ENCODE data around the gene SIGLEC1. TPM values are rescaled to one million over a fixed set of nuclear protein-coding genes. Genes with fewer than 3 reads are reported as not detected.

Gene SIGLEC1
- total RNA-seq, 1 donor from 2014 or later, result 23.2 TPM

GRCh38 chr20:3757268-3757667 lies 44.9 kb upstream of the SIGLEC1 start:
- Histone ChIP-seq H3K4me1 (no peaks in the 10 kb centered on the region), H3K27ac (no peak overlapping the region), H3K27me3 (no peaks in the 10 kb centered on the region), H3K4me3 (no peak overlapping the region), H3K9me3 (no peaks in the 10 kb centered on the region), H3K36me3 (no peaks in the 10 kb centered on the region)
- no peak for DNase-seq (ENCODE audit: low spot score in 2 of 2)
- TF ChIP-seq, protein P1, sequence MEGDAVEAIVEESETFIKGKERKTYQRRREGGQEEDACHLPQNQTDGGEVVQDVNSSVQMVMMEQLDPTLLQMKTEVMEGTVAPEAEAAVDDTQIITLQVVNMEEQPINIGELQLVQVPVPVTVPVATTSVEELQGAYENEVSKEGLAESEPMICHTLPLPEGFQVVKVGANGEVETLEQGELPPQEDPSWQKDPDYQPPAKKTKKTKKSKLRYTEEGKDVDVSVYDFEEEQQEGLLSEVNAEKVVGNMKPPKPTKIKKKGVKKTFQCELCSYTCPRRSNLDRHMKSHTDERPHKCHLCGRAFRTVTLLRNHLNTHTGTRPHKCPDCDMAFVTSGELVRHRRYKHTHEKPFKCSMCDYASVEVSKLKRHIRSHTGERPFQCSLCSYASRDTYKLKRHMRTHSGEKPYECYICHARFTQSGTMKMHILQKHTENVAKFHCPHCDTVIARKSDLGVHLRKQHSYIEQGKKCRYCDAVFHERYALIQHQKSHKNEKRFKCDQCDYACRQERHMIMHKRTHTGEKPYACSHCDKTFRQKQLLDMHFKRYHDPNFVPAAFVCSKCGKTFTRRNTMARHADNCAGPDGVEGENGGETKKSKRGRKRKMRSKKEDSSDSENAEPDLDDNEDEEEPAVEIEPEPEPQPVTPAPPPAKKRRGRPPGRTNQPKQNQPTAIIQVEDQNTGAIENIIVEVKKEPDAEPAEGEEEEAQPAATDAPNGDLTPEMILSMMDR (IDR thresholded peaks at IDR 0.05), result no peak
- intact Hi-C loops (cut with DNase I), result no loop called here

DNA sequence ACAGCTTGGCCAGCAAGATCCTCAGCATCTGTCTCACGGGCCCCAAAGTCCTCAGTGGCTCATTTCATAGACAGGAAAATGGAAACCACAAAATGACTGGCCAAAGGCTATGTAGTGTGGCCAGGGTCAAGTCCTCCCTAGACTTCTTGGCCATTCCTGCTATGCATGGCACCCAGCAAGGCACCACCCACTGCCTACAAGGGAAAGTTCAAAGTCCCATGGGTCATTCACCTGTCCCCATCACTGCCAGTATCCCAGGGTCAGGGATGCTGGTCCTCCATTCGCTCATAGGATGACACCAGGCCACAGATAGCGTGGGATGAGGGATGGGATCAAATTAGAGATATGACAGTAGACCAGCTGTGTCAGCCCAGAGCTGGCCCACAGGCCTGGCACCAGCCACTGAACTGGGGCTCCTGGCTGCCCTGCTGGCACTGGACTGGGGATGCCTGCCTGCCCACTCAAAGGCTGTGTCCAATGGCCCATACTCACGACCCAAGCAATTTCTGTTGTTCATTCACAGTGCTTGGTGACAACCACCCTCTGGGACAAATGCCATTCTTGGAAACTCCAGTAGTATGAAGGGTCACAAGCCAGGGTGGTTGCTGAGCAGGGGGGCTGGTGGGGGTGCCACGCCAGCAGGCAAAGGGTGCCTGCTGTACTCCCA lies 43.5 kb upstream of the SIGLEC1 start:
- Histone ChIP-seq H3K9me3 (no peaks in the 10 kb centered on the region), H3K36me3 (no peaks in the 10 kb centered on the region), H3K27me3 (no peaks in the 10 kb centered on the region), H3K4me1 (peaks cover 3 to 5% of the 10 kb centered on the region in 2 donors), H3K4me3 (no peak overlapping the region), H3K27ac (no peak overlapping the region)
- intact Hi-C loops (cut with DNase I), result no loop called here
- TF ChIP-seq, protein P1 (IDR thresholded peaks at IDR 0.05), result no peak
- no peak for DNase-seq (ENCODE audit: low spot score in 2 of 2)

- Histone ChIP-seq H3K27ac (no peak overlapping the region), H3K27me3 (no peaks in the 10 kb centered on the region), H3K9me3 (no peaks in the 10 kb centered on the region), H3K4me1 (peaks cover 3 to 5% of the 10 kb centered on the region in 2 donors), H3K4me3 (no peak overlapping the region), H3K36me3 (no peaks in the 10 kb centered on the region)
- DNase-seq (ENCODE audit: low spot score in 2 of 2), result no peak
- TF ChIP-seq, protein P1 (IDR thresholded peaks at IDR 0.05), result no peak
- intact Hi-C loops (cut with DNase I), result no loop called here
Observed at GRCh38 chr20:3755269-3755668, 42.9 kb upstream of the SIGLEC1 start.

DNA sequence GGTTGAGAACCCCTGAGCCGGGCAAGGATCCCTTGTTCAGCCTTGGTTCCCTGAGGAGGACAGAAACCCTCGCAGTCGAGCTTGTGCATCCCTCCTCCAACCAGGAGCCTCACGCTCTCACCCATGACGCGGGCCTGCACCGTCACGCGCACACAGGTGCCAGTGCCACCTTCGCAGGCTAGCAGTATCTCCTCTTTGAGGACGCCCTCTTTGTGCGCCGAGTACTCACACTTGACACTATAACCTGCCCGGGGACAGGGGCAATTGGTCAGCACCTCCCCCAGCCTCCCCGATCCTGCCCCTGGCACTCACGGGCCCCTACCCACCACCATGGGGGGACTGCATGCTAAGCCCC lies 41.9 kb upstream of the SIGLEC1 start:
- peaks cover 3 to 8% of the 10 kb centered on the region in 2 donors for H3K4me1 ChIP-seq

DNA sequence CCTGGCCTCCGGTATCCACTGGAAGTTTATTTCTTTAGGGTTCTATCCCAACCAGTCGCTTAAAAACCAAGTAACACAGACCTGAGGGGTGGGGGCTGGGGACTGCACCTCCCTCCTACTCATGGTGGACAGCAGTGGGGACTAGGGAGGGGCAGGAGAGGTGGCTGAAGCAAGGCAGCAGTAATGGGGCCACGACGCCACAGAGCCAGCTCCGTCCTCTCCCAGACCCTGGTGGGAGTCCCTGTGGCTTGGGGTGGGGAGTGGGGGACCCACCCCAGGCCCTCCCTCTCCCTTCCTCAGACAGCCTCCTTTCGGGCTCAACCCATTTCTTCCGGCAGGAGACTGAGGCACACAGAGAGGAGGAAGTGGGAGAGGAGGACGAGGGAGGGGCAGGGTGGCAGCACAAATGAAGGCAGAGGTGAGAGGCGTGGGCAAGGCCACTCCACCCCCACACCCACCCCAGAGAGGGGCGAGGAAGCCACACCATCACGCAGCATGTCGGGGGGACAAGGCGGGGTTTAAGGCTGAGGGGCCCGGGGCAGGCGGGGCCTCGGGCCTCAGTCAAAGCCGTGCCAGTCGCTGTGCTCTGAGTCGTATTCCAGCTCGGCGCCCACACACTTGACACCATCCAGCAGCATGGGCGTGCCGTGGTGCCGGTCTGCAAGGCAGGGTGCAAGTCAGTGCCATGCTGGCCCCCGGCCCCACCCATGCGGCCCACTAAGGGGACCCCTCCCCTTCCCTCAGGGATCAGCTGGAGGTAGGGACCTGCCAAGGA lies 41.3 kb upstream of the SIGLEC1 start:
- no peaks in the 10 kb centered on the region for H3K9me3 ChIP-seq
- no peak overlapping the region for H3K4me3 ChIP-seq
- intact Hi-C loops (cut with DNase I), result loop anchor here (2.0 kb wide), 2 partner anchors 13 to 27 kb away; partner anchors contain the start of genes ADISSP and SPEF1
- H3K36me3 ChIP-seq, result no peaks in the 10 kb centered on the region
- TF ChIP-seq, protein P1 (IDR thresholded peaks at IDR 0.05), result no peak
- no peak for DNase-seq (ENCODE audit: low spot score in 2 of 2)
- no peaks in the 10 kb centered on the region for H3K27me3 ChIP-seq
- H3K4me1 ChIP-seq, result peaks cover 3 to 8% of the 10 kb centered on the region in 2 donors
- H3K27ac ChIP-seq, result no peak overlapping the region

More for the DNA sequence above, 41.9 kb upstream of the SIGLEC1 start:
- Histone ChIP-seq H3K27ac (no peak overlapping the region), H3K4me3 (no peak overlapping the region), H3K36me3 (no peaks in the 10 kb centered on the region), H3K27me3 (no peaks in the 10 kb centered on the region), H3K9me3 (no peaks in the 10 kb centered on the region)
- intact Hi-C loops (cut with DNase I), result no loop called here
- TF ChIP-seq, protein P1 (IDR thresholded peaks at IDR 0.05), result no peak
- DNase-seq (ENCODE audit: low spot score in 2 of 2), result no peak
